ENCODE measurements around the gene SHB.

The SHB gene

GRCh38 chr9:38042626-38043357, 26.2 kb downstream of the SHB start:
- no peak overlapping the region for H3K4me3 ChIP-seq (ENCODE audit: low read depth in 1 of 2, low read length in 2 of 2)
- H3K9me3 ChIP-seq (ENCODE audit: control insufficient read depth in 1 of 2, low read length in 2 of 2): no peaks in the 10 kb centered on the region
- peaks cover 41 to 57% of the 10 kb centered on the region in 2 donors for H3K4me1 ChIP-seq (ENCODE audit: control insufficient read depth in 1 of 2, insufficient read depth in 2 of 2, low read length in 2 of 2)
- H3K9ac ChIP-seq (ENCODE audit: low read depth in 1 of 2, low read length in 2 of 2): no peak overlapping the region
- no peaks in the 10 kb centered on the region for H3K36me3 ChIP-seq (ENCODE audit: control insufficient read depth in 1 of 2, insufficient read depth in 2 of 2, low read length in 2 of 2)
- H3K27ac ChIP-seq (ENCODE audit: low read depth, low read length): no peak overlapping the region
- no peaks in the 10 kb centered on the region for H3K27me3 ChIP-seq (ENCODE audit: control insufficient read depth in 1 of 2, insufficient read depth in 2 of 2, low read length in 2 of 2)

- no peak overlapping the region for H3K9ac ChIP-seq (ENCODE audit: low read depth in 1 of 2, low read length in 2 of 2)
- peaks cover 31 to 46% of the 10 kb centered on the region in 2 donors for H3K4me1 ChIP-seq (ENCODE audit: control insufficient read depth in 1 of 2, insufficient read depth in 2 of 2, low read length in 2 of 2)
These were observed 27.3 kb downstream of the SHB start for GRCh38 chr9:38041564-38042243.

GRCh38 chr9:38039907-38040682, 28.9 kb downstream of the SHB start:
- Histone ChIP-seq H3K27ac (ENCODE audit: low read depth, low read length) (no peak overlapping the region), H3K9me3 (ENCODE audit: control insufficient read depth in 1 of 2, low read length in 2 of 2) (no peaks in the 10 kb centered on the region), H3K4me3 (ENCODE audit: low read depth in 1 of 2, low read length in 2 of 2) (no peak overlapping the region), H3K36me3 (ENCODE audit: control insufficient read depth in 1 of 2, insufficient read depth in 2 of 2, low read length in 2 of 2) (no peaks in the 10 kb centered on the region), H3K4me1 (ENCODE audit: control insufficient read depth in 1 of 2, insufficient read depth in 2 of 2, low read length in 2 of 2) (peaks cover 21 to 34% of the 10 kb centered on the region in 2 donors), H3K9ac (ENCODE audit: low read depth in 1 of 2, low read length in 2 of 2) (no peak overlapping the region), H3K27me3 (ENCODE audit: control insufficient read depth in 1 of 2, insufficient read depth in 2 of 2, low read length in 2 of 2) (no peaks in the 10 kb centered on the region)

More at GRCh38 chr9:38041564-38042243, 27.3 kb downstream of the SHB start:
- H3K9me3 ChIP-seq (ENCODE audit: control insufficient read depth in 1 of 2, low read length in 2 of 2): no peaks in the 10 kb centered on the region
- H3K27me3 ChIP-seq (ENCODE audit: control insufficient read depth in 1 of 2, insufficient read depth in 2 of 2, low read length in 2 of 2): no peaks in the 10 kb centered on the region
- no peaks in the 10 kb centered on the region for H3K36me3 ChIP-seq (ENCODE audit: control insufficient read depth in 1 of 2, insufficient read depth in 2 of 2, low read length in 2 of 2)
- no peak overlapping the region for H3K4me3 ChIP-seq (ENCODE audit: low read depth in 1 of 2, low read length in 2 of 2)
- no peak overlapping the region for H3K27ac ChIP-seq (ENCODE audit: low read depth, low read length)

GRCh38 chr9:38039090-38039906, 29.7 kb downstream of the SHB start:
- H3K9ac ChIP-seq (ENCODE audit: low read depth in 1 of 2, low read length in 2 of 2): no peak overlapping the region
- H3K4me3 ChIP-seq (ENCODE audit: low read depth in 1 of 2, low read length in 2 of 2): no peak overlapping the region
- no peak overlapping the region for H3K27ac ChIP-seq (ENCODE audit: low read depth, low read length)
- H3K36me3 ChIP-seq (ENCODE audit: control insufficient read depth in 1 of 2, insufficient read depth in 2 of 2, low read length in 2 of 2): no peaks in the 10 kb centered on the region
- no peaks in the 10 kb centered on the region for H3K27me3 ChIP-seq (ENCODE audit: control insufficient read depth in 1 of 2, insufficient read depth in 2 of 2, low read length in 2 of 2)
- H3K9me3 ChIP-seq (ENCODE audit: control insufficient read depth in 1 of 2, low read length in 2 of 2): no peaks in the 10 kb centered on the region
- H3K4me1 ChIP-seq (ENCODE audit: control insufficient read depth in 1 of 2, insufficient read depth in 2 of 2, low read length in 2 of 2): peaks cover 22 to 31% of the 10 kb centered on the region in 2 donors

GRCh38 chr9:38038307-38039089, 30.5 kb downstream of the SHB start:
- Histone ChIP-seq H3K9ac (ENCODE audit: low read depth in 1 of 2, low read length in 2 of 2) (no peak overlapping the region), H3K27ac (ENCODE audit: low read depth, low read length) (no peak overlapping the region), H3K9me3 (ENCODE audit: control insufficient read depth in 1 of 2, low read length in 2 of 2) (no peaks in the 10 kb centered on the region), H3K27me3 (ENCODE audit: control insufficient read depth in 1 of 2, insufficient read depth in 2 of 2, low read length in 2 of 2) (no peaks in the 10 kb centered on the region), H3K4me3 (ENCODE audit: low read depth in 1 of 2, low read length in 2 of 2) (no peak overlapping the region), H3K36me3 (ENCODE audit: control insufficient read depth in 1 of 2, insufficient read depth in 2 of 2, low read length in 2 of 2) (no peaks in the 10 kb centered on the region), H3K4me1 (ENCODE audit: control insufficient read depth in 1 of 2, insufficient read depth in 2 of 2, low read length in 2 of 2) (peaks cover 25 to 33% of the 10 kb centered on the region in 2 donors)

- H3K27ac ChIP-seq (ENCODE audit: low read depth, low read length): no peak overlapping the region
- no peaks in the 10 kb centered on the region for H3K27me3 ChIP-seq (ENCODE audit: control insufficient read depth in 1 of 2, insufficient read depth in 2 of 2, low read length in 2 of 2)
- H3K4me3 ChIP-seq (ENCODE audit: low read depth in 1 of 2, low read length in 2 of 2): no peak overlapping the region
- no peaks in the 10 kb centered on the region for H3K36me3 ChIP-seq (ENCODE audit: control insufficient read depth in 1 of 2, insufficient read depth in 2 of 2, low read length in 2 of 2)
- no peak overlapping the region for H3K9ac ChIP-seq (ENCODE audit: low read depth in 1 of 2, low read length in 2 of 2)
- peaks cover 31 to 39% of the 10 kb centered on the region in 2 donors for H3K4me1 ChIP-seq (ENCODE audit: control insufficient read depth in 1 of 2, insufficient read depth in 2 of 2, low read length in 2 of 2)
- H3K9me3 ChIP-seq (ENCODE audit: control insufficient read depth in 1 of 2, low read length in 2 of 2): no peaks in the 10 kb centered on the region
These were observed 31.1 kb downstream of the SHB start for GRCh38 chr9:38037981-38038306.

GRCh38 chr9:38036359-38037084, 32.5 kb downstream of the SHB start:
- Histone ChIP-seq H3K4me1 (ENCODE audit: control insufficient read depth in 1 of 2, insufficient read depth in 2 of 2, low read length in 2 of 2) (peaks cover 43 to 45% of the 10 kb centered on the region in 2 donors), H3K27me3 (ENCODE audit: control insufficient read depth in 1 of 2, insufficient read depth in 2 of 2, low read length in 2 of 2) (no peaks in the 10 kb centered on the region), H3K27ac (ENCODE audit: low read depth, low read length) (no peak overlapping the region), H3K9me3 (ENCODE audit: control insufficient read depth in 1 of 2, low read length in 2 of 2) (no peaks in the 10 kb centered on the region), H3K36me3 (ENCODE audit: control insufficient read depth in 1 of 2, insufficient read depth in 2 of 2, low read length in 2 of 2) (no peaks in the 10 kb centered on the region), H3K4me3 (ENCODE audit: low read depth in 1 of 2, low read length in 2 of 2) (no peak overlapping the region), H3K9ac (ENCODE audit: low read depth in 1 of 2, low read length in 2 of 2) (no peak overlapping the region)

- H3K9ac ChIP-seq (ENCODE audit: low read depth in 1 of 2, low read length in 2 of 2): no peak overlapping the region
- H3K4me3 ChIP-seq (ENCODE audit: low read depth in 1 of 2, low read length in 2 of 2): no peak overlapping the region
- H3K9me3 ChIP-seq (ENCODE audit: control insufficient read depth in 1 of 2, low read length in 2 of 2): no peaks in the 10 kb centered on the region
- no peaks in the 10 kb centered on the region for H3K36me3 ChIP-seq (ENCODE audit: control insufficient read depth in 1 of 2, insufficient read depth in 2 of 2, low read length in 2 of 2)
- no peaks in the 10 kb centered on the region for H3K27me3 ChIP-seq (ENCODE audit: control insufficient read depth in 1 of 2, insufficient read depth in 2 of 2, low read length in 2 of 2)
- H3K27ac ChIP-seq (ENCODE audit: low read depth, low read length): no peak overlapping the region
- peaks cover 46 to 51% of the 10 kb centered on the region in 2 donors for H3K4me1 ChIP-seq (ENCODE audit: control insufficient read depth in 1 of 2, insufficient read depth in 2 of 2, low read length in 2 of 2)
These were observed 33.2 kb downstream of the SHB start for GRCh38 chr9:38035873-38036272.

- no peaks in the 10 kb centered on the region for H3K27me3 ChIP-seq (ENCODE audit: control insufficient read depth in 1 of 2, insufficient read depth in 2 of 2, low read length in 2 of 2)
- peaks cover 35 to 49% of the 10 kb centered on the region in 2 donors for H3K4me1 ChIP-seq (ENCODE audit: control insufficient read depth in 1 of 2, insufficient read depth in 2 of 2, low read length in 2 of 2)
These were observed 35.1 kb downstream of the SHB start for GRCh38 chr9:38033941-38034340.

More at GRCh38 chr9:38033941-38034340, 35.1 kb downstream of the SHB start:
- no peak overlapping the region for H3K9ac ChIP-seq (ENCODE audit: low read depth in 1 of 2, low read length in 2 of 2)
- no peaks in the 10 kb centered on the region for H3K9me3 ChIP-seq (ENCODE audit: control insufficient read depth in 1 of 2, low read length in 2 of 2)
- no peak overlapping the region for H3K27ac ChIP-seq (ENCODE audit: low read depth, low read length)
- no peaks in the 10 kb centered on the region for H3K36me3 ChIP-seq (ENCODE audit: control insufficient read depth in 1 of 2, insufficient read depth in 2 of 2, low read length in 2 of 2)
- no peak overlapping the region for H3K4me3 ChIP-seq (ENCODE audit: low read depth in 1 of 2, low read length in 2 of 2)
